Esophagus squamous epithelium (tissue), 5 donors: ENCODE measurements around the gene FAM222A. TPM values are rescaled to one million over a fixed set of nuclear protein-coding genes. Genes with fewer than 3 reads are reported as not detected.

Experiments
- DNase-seq: peaks from one replicate; lab custom pipeline; 2025; lab: John Stamatoyannopoulos, UW
- H3K27ac ChIP-seq, 4 donors: fragments of 200-600 bp; sonication (generic); one replicate each; pipeline ENCODE4 v1.5.1; 2016 to 2019; ENCODE audit warnings: mild to moderate bottlenecking in 1 of 4
- H3K27me3 ChIP-seq, 4 donors: fragments of 200-600 bp; sonication (generic); 1 replicate in 3 of 4; 2 replicates in 1 of 4; pipeline versions ENCODE4 v1.5.1 to v1.6.0; 2017 to 2021; ENCODE audit warnings: antibody characterized with exemption in 1 of 4
- H3K36me3 ChIP-seq, 3 donors: fragments of 200-600 bp; sonication (generic); one replicate each; pipeline ENCODE4 v1.5.1; 2016 to 2019
- H3K4me1 ChIP-seq, 3 donors: fragments of 200-600 bp; sonication (generic); one replicate each; pipeline ENCODE4 v1.5.1; 2017 to 2019
- H3K4me3 ChIP-seq, 4 donors: fragments of 200-600 bp; sonication (generic); 1 replicate in 3 of 4; 2 replicates in 1 of 4; pipeline ENCODE4 v1.5.1; 2016 to 2019; ENCODE audit warnings: mild to moderate bottlenecking in 2 of 4, moderate library complexity in 1 of 4
- H3K9me3 ChIP-seq, 3 donors: fragments of 200-600 bp; sonication (generic); one replicate each; pipeline ENCODE4 v1.5.1; 2016 to 2019
- CTCF ChIP-seq, 6 experiments: fragments of 450-650 bp in 4 of 6; fragments of 200-600 bp in 2 of 6; sonication (generic) in 2 of 6; IDR thresholded peaks; one replicate each; pipeline ENCODE4 v1.5.1; 2016 to 2019; ENCODE audit warnings: antibody characterized with exemption in 6 of 6, mild to moderate bottlenecking in 4 of 6, moderate library complexity in 4 of 6
- POLR2A ChIP-seq, 4 donors: fragments of 450-650 bp; IDR thresholded peaks; one replicate each; pipeline ENCODE4 v1.6.1; 2017; ENCODE audit warnings: antibody characterized with exemption in 4 of 4, mild to moderate bottlenecking in 4 of 4, moderate library complexity in 3 of 4
- WGBS, 2 donors: methylation state at CpG; one replicate each; pipeline ENCODE4 v1.1.5; 2018; 5-methylcytosine and 5-hydroxymethylcytosine counted together
- intact Hi-C: fragments of 100-400 bp; cut with DNase I; formaldehyde crosslinking; loops from one replicate; pipeline ENCODE4 v1.15.0; 2022
- total RNA-seq, 4 donors: library from RNA; depleted of rRNA; stranded (reverse); fragments of >200 nt; gene quantifications; one replicate each; pipeline ENCODE4 v1.1.0, GENCODE V29; 2016
- donor health status: DM: yes; HTN: yes; CAD: no.

Gene FAM222A
- total RNA-seq, 4 donors from 2014 or later: 0.57 to 9.3 (median 5.0) TPM

DNA sequence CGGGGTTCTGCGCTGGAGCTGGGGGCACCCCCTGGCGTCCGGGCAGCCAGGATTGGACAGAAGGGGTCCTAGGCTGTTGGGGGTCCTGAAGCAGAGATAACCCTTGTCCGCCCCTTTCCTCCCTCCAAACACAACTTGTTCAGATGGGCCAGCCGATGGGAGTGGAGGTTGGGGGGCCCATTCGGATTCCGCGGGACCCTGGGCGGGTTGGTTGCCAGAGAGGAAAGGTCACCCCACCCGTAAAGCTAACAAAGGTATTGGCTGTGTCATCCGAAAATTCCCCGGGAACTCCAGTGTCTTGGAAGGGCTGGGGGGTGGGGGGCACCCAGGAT is 1.3 kb downstream of the FAM222A start:
- 12 to 33% methylated on average over 7 of the region's 13 CpGs for WGBS, 2 donors
- no peak for DNase-seq
- intact Hi-C loops: no loop called here
- Histone ChIP-seq H3K4me1 (peaks cover 13 to 65% (median 13%) of the 10 kb centered on the region in 3 donors), H3K27me3 (peaks cover 0 to 88% (median 5%) of the 10 kb centered on the region in 4 donors), H3K4me3 (peak overlapping the region; percentile 39 to 81 (median 60)), H3K9me3 (no peaks in the 10 kb centered on the region), H3K36me3 (no peaks in the 10 kb centered on the region), H3K27ac (no peak overlapping the region)
- TF ChIP-seq POLR2A (IDR thresholded peaks at IDR 0.05): no peak
- TF ChIP-seq CTCF (IDR thresholded peaks at IDR 0.05): no peak

- no peaks in the 10 kb centered on the region for H3K9me3 ChIP-seq
- H3K36me3 ChIP-seq: no peaks in the 10 kb centered on the region
- peak overlapping the region in 1 of 4 donors; percentile 81 for H3K4me3 ChIP-seq
- WGBS, 2 donors: 47 to 58% methylated on average over 4 to 10 of the region's 19 CpGs
- TF ChIP-seq POLR2A (IDR thresholded peaks at IDR 0.05): no peak
- TF ChIP-seq CTCF (IDR thresholded peaks at IDR 0.05): no peak
- DNase-seq: no peak
- peaks cover 0 to 81% (median 5%) of the 10 kb centered on the region in 4 donors for H3K27me3 ChIP-seq
- peaks cover 13 to 72% (median 13%) of the 10 kb centered on the region in 3 donors for H3K4me1 ChIP-seq
- intact Hi-C loops: no loop called here
- no peak overlapping the region for H3K27ac ChIP-seq
Measured at GRCh38 chr12:109715310-109716091, 1.9 kb downstream of the FAM222A start.

DNA sequence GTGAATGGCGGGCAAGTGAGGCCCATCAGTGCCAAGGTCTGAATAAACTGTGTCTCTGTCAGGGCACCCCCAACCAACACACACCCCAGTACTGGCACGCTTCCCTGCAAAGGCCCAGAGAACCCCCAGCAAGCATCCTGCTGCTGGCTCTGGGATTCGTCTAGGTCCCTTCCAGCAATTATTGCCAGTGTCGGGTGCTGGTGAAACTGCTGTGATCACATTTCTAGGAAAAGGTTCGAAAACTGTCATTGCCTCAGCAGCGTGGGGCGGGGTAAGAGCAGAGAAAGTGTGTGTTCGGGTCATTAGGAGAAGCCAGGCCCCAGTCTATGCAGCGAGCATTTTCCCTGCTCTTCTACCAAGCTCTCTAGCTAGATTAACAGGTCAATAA is 2.5 kb downstream of the FAM222A start:
- peak overlapping the region in 3 of 4 donors; percentile 50 to 58 (median 52) for H3K27ac ChIP-seq
- H3K36me3 ChIP-seq: no peaks in the 10 kb centered on the region
- no peak for DNase-seq
- no peak for TF ChIP-seq POLR2A (IDR thresholded peaks at IDR 0.05)
- no peak for TF ChIP-seq CTCF (IDR thresholded peaks at IDR 0.05)
- intact Hi-C loops: no loop called here
- H3K27me3 ChIP-seq: peaks cover 0 to 76% (median 5%) of the 10 kb centered on the region in 4 donors
- peaks cover 13 to 76% (median 13%) of the 10 kb centered on the region in 3 donors for H3K4me1 ChIP-seq
- H3K4me3 ChIP-seq: peak overlapping the region in 1 of 4 donors; percentile 18
- no peaks in the 10 kb centered on the region for H3K9me3 ChIP-seq
- WGBS, 2 donors: 76 to 95% methylated on average over 4 to 9 of the region's 9 CpGs

DNA sequence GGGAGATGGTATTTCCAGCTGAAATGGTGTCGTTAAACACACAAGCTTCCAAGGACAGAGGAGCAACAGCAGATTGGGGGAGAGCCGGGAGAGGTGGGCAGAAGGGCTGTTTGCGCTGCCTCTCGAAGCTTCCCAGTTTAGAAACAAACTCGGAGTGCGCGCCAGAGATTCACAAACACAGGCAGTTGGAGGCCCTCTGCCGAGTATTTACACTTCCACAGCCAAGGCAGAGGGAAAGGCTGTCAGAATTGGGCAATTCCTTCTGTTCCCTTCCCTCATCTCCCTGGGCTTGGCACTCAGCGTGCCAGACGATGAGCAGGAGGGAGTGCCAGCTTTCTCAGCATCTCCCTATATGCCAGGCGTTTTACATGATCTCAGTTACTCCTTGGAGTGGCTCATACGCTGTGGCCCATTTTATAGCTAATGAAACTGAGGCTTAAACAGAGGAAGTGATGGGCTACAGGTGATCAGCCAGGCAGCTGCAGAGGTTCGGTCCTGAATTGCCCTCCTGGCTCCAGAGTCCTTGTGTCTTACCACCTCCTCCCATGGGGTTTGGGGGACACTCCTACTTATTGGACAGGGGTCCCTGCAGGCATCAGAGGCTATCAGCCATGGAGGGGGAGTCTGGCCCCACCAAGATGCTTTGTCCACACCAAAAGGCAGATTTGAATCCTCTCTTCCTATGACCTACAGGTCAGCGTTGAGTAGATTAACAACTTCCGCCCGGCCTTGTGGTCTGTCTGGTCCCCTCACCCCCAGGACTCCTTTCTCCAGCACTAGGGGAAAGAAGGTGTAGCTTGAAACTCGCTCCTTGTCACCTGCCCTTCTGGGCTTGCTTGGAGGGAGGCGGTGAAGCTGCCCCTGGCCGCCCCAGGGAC is 3.1 kb downstream of the FAM222A start:
- H3K4me3 ChIP-seq: peak overlapping the region in 1 of 4 donors; percentile 18
- H3K4me1 ChIP-seq: peaks cover 13 to 76% (median 13%) of the 10 kb centered on the region in 3 donors
- intact Hi-C loops: no loop called here
- peak overlapping the region in 3 of 4 donors; percentile 50 to 58 (median 52) for H3K27ac ChIP-seq
- TF ChIP-seq POLR2A (IDR thresholded peaks at IDR 0.05) (no peak), CTCF (IDR thresholded peaks at IDR 0.05) (no peak)
- WGBS, 2 donors: 73 to 82% methylated on average over 14 to 15 of the region's 19 CpGs
- H3K27me3 ChIP-seq: peaks cover 0 to 69% (median 5%) of the 10 kb centered on the region in 4 donors
- DNase-seq: no peak
- H3K9me3 ChIP-seq: no peaks in the 10 kb centered on the region
- H3K36me3 ChIP-seq: no peaks in the 10 kb centered on the region
